PC-3 (cell line): ENCODE data around the gene THUMPD2. TPM values are rescaled to one million over a fixed set of nuclear protein-coding genes. Genes with fewer than 3 reads are reported as not detected.

Experiments used
- ATAC-seq: fragments of 200-7000 bp; cut with Tn5 transposase; 2 replicates; pipeline ENCODE4 v1.9.1; 2020; ENCODE audit warnings: mild to moderate bottlenecking, moderate library complexity
- BruUV-seq: library from RNA; stranded (reverse); fragments of 400-500 nt; replicated peaks from 2 replicates; lab custom pipeline; 2021; lab: Mats Ljungman, UMichigan
- CTCF ChIA-PET: fragments of 300-600 bp; sonication (Branson Sonifier 250); formaldehyde crosslinking; loops from one replicate; lab custom pipeline; 2022; ENCODE audit warnings: antibody characterized with exemption; lab: Charles Lee
- POLR2A ChIA-PET: fragments of 300-600 bp; sonication (Branson Sonifier 250); formaldehyde crosslinking; loops from one replicate; lab custom pipeline; 2022; ENCODE audit warnings: antibody characterized with exemption; ENCODE audit not compliant: unreplicated experiment; lab: Charles Lee
- DNase-seq: peaks from one replicate; pipeline ENCODE4 v3.0.0-alpha.2; 2015
- H2AFZ ChIP-seq: fragments of 300-600 bp; sonication (generic); 2 replicates; pipeline ENCODE4 v1.6.0; 2016; ENCODE audit warnings: antibody characterized with exemption, low read length
- H3F3A ChIP-seq: fragments of 300-600 bp; sonication (generic); one replicate; pipeline ENCODE4 v1.6.0; 2017; ENCODE audit warnings: antibody characterized with exemption, low read length, control low read depth, mild to moderate bottlenecking; ENCODE audit not compliant: unreplicated experiment
- H3K27ac ChIP-seq: fragments of 300-600 bp; sonication (generic); 2 replicates; pipeline ENCODE4 v1.5.1; 2016; ENCODE audit warnings: mild to moderate bottlenecking, low read length
- H3K27me3 ChIP-seq: fragments of 300-600 bp; sonication (generic); 2 replicates; pipeline ENCODE4 v1.6.1; 2016; ENCODE audit warnings: low read length, mixed read lengths
- H3K36me3 ChIP-seq: fragments of 300-600 bp; sonication (generic); 2 replicates; pipeline ENCODE4 v1.6.1; 2016; ENCODE audit warnings: low read depth, mixed run types, low read length, mixed read lengths
- H3K4me1 ChIP-seq: fragments of 300-600 bp; sonication (generic); 2 replicates; pipeline ENCODE4 v1.5.1; 2016; ENCODE audit warnings: low read length; ENCODE audit not compliant: insufficient read depth
- H3K4me2 ChIP-seq: fragments of 300-600 bp; sonication (generic); 2 replicates; pipeline ENCODE4 v1.6.0; 2016; ENCODE audit warnings: low read length
- H3K4me3 ChIP-seq: fragments of 300-600 bp; sonication (generic); 2 replicates; pipeline ENCODE4 v1.5.1; 2016; ENCODE audit warnings: mild to moderate bottlenecking, low read length, mixed read lengths
- H3K79me2 ChIP-seq: fragments of 300-600 bp; sonication (generic); 2 replicates; pipeline ENCODE4 v1.6.1; 2017; ENCODE audit warnings: low read length, mixed read lengths
- H3K9ac ChIP-seq: fragments of 300-600 bp; sonication (generic); 2 replicates; pipeline ENCODE4 v1.6.0; 2016; ENCODE audit warnings: mild to moderate bottlenecking, low read length
- H3K9me2 ChIP-seq: fragments of 300-600 bp; sonication (generic); replicated peaks from 2 replicates; pipeline ENCODE4 v1.6.1; 2016; ENCODE audit warnings: mixed run types, low read length, mixed read lengths
- H3K9me3 ChIP-seq: fragments of 300-600 bp; sonication (generic); 2 replicates; pipeline ENCODE4 v1.6.1; 2016; ENCODE audit warnings: low read length, mixed read lengths
- H4K20me1 ChIP-seq: fragments of 300-600 bp; sonication (generic); 2 replicates; pipeline ENCODE4 v1.6.1; 2016; ENCODE audit warnings: low read length, mixed read lengths
- EZH2 ChIP-seq: fragments of 300-600 bp; sonication (generic); IDR thresholded peaks from one replicate; pipeline ENCODE4 v1.6.1; 2017; ENCODE audit warnings: antibody characterized with exemption, mild to moderate bottlenecking, low read length; ENCODE audit not compliant: unreplicated experiment
- EZH2phosphoT487 ChIP-seq: fragments of 300-600 bp; sonication (generic); IDR thresholded peaks from 2 replicates; pipeline ENCODE4 v1.6.1; 2018; ENCODE audit warnings: mild to moderate bottlenecking, antibody characterized with exemption, low read length, borderline replicate concordance
- intact Hi-C: fragments of 100-400 bp; cut with micrococcal nuclease; formaldehyde crosslinking; loops from 2 replicates; pipeline ENCODE4 v1.9.0; 2023
- total RNA-seq: library from RNA; depleted of rRNA; stranded (reverse); fragments of >200 nt; gene quantifications from 2 replicates; pipeline ENCODE4 v1.2.3, GENCODE V29; 2014
- TF ChIP-seq, protein P1 (sequence below): fragments of 300-600 bp; sonication (generic); conservative IDR thresholded peaks from 2 replicates; pipeline ENCODE4 v1.5.1; 2017; ENCODE audit warnings: antibody characterized with exemption, low read depth, mild to moderate bottlenecking, low read length

THUMPD2 gene
- total RNA-seq, 1 experiment from 2014 or later, result 10.2 TPM

DNA sequence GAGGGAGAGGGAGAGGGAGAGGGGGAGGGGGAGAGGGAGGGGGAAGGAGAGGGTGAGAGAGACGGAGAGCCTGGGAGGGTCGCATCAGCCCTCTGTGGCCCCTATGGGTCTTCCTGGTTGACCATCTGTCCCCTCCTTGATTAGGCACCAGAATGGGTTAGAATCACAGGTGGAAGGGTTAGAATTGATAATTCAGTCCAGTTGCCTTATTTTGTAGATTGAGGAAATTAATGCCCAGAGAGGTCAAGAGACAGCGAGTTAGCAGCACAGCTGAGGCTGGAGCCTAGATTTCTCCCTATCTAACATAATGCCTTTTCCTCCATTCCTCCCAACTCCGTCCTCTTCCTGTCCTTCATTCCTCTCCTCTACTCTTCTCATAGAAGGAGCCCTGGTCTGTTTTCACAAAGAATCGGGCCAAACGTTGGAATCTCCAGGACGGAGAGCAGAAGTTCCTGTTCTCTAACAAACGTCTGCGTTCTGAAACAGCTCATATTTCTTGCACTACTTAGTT, 338 bp upstream of the THUMPD2 start:
- Histone ChIP-seq H3K9ac (peak overlapping the region; percentile 96), H3K79me2 (peaks cover 46% of the 10 kb centered on the region), H3K4me2 (peak overlapping the region; percentile 88), H3K9me3 (no peaks in the 10 kb centered on the region), H3K27me3 (no peaks in the 10 kb centered on the region), H3K4me3 (peak overlapping the region; percentile 85), H3K4me1 (peaks cover 29% of the 10 kb centered on the region), H3K36me3 (peaks cover 8% of the 10 kb centered on the region; the same call in 1 of the 2 replicates), H3F3A (no peaks in the 10 kb centered on the region), H4K20me1 (no peaks in the 10 kb centered on the region), H3K9me2 (no peaks in the 10 kb centered on the region), H3K27ac (no peak overlapping the region), H2AFZ (peak overlapping the region; percentile 90)
- intact Hi-C loops, result no loop called here
- ChIA-PET POLR2A (no interaction called here), CTCF (no interaction called here)
- no peak for DNase-seq
- ATAC-seq, result no peak
- BruUV-seq, result no TSS peak
- TF ChIP-seq, protein P1, sequence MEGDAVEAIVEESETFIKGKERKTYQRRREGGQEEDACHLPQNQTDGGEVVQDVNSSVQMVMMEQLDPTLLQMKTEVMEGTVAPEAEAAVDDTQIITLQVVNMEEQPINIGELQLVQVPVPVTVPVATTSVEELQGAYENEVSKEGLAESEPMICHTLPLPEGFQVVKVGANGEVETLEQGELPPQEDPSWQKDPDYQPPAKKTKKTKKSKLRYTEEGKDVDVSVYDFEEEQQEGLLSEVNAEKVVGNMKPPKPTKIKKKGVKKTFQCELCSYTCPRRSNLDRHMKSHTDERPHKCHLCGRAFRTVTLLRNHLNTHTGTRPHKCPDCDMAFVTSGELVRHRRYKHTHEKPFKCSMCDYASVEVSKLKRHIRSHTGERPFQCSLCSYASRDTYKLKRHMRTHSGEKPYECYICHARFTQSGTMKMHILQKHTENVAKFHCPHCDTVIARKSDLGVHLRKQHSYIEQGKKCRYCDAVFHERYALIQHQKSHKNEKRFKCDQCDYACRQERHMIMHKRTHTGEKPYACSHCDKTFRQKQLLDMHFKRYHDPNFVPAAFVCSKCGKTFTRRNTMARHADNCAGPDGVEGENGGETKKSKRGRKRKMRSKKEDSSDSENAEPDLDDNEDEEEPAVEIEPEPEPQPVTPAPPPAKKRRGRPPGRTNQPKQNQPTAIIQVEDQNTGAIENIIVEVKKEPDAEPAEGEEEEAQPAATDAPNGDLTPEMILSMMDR, result no peak
- TF ChIP-seq EZH2phosphoT487 (no peak), EZH2 (no peak)

DNA sequence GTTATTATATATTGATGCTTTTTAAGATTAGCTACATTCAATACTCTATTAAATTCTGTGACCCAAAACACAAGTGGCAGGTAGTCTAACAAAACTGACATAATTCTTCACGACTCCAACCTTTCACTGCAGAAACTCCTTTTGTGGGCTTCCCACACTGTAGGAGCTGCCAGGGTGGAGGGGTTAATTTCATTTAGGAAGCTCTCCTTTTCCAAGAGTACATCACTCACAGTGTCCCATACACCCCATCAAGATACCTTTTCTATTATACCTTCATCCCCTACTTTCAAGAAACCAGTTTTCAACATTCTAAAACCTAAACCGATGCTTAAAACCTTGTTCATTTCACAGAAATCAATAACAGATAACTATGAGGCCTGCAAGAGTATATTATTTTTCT, 825 bp downstream of the THUMPD2 start:
- no peak overlapping the region for H3K27ac ChIP-seq
- peaks cover 56% of the 10 kb centered on the region for H3K79me2 ChIP-seq
- peak overlapping the region; percentile 85 for H3K4me3 ChIP-seq
- H3K36me3 ChIP-seq, result peaks cover 8% of the 10 kb centered on the region; the same call in 1 of the 2 replicates
- TSS peak; percentile 59 for BruUV-seq
- H3K4me2 ChIP-seq, result peak overlapping the region; percentile 88
- ATAC-seq, result peak; percentile 33
- H3K9me3 ChIP-seq, result no peaks in the 10 kb centered on the region
- intact Hi-C loops, result no loop called here
- H2AFZ ChIP-seq, result peak overlapping the region; percentile 90; the same call in 1 of the 2 replicates
- no peaks in the 10 kb centered on the region for H3K9me2 ChIP-seq
- H4K20me1 ChIP-seq, result no peaks in the 10 kb centered on the region
- DNase-seq, result no peak
- H3K27me3 ChIP-seq, result no peaks in the 10 kb centered on the region
- H3K9ac ChIP-seq, result peak overlapping the region; percentile 96
- H3K4me1 ChIP-seq, result peaks cover 23% of the 10 kb centered on the region
- TF ChIP-seq EZH2phosphoT487, result no peak
- no peak for TF ChIP-seq EZH2
- TF ChIP-seq, protein P1, result no peak
- CTCF ChIA-PET, result no interaction called here
- H3F3A ChIP-seq, result no peaks in the 10 kb centered on the region
- POLR2A ChIA-PET, result no interaction called here

DNA sequence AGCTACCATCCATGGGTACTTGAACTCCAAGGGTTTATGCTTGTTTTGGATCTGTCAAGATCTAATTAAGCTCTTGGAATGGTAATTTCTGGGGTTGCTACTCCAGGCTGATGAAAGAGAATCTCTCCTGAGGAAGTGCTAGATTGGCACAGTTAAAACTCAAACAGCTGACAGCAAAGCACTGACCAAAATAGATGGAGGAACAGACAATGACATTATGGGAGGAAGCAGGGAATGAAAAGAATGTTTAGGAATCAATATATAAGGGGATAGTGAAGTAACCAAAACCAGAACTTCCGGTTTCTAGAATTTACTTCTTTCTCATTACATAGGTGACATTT, 6.3 kb downstream of the THUMPD2 start:
- Histone ChIP-seq H4K20me1 (0 out of 2 replicates have a peak, but pooled peaks cover 7% of the 10 kb centered on the region), H3K27ac (no peak overlapping the region), H3F3A (no peaks in the 10 kb centered on the region), H3K4me3 (no peak overlapping the region), H3K79me2 (peaks cover 69% of the 10 kb centered on the region), H3K9me2 (no peaks in the 10 kb centered on the region), H2AFZ (no peak overlapping the region), H3K9ac (no peak overlapping the region), H3K4me1 (peaks cover 25% of the 10 kb centered on the region), H3K4me2 (peak overlapping the region; percentile 16), H3K27me3 (no peaks in the 10 kb centered on the region), H3K9me3 (no peaks in the 10 kb centered on the region), H3K36me3 (peaks cover 15% of the 10 kb centered on the region; the same call in 1 of the 2 replicates)
- intact Hi-C loops, result no loop called here
- TF ChIP-seq, protein P1, result no peak
- TF ChIP-seq EZH2, result no peak
- TF ChIP-seq EZH2phosphoT487, result no peak
- BruUV-seq, result no TSS peak
- CTCF ChIA-PET, result no interaction called here
- no peak for ATAC-seq
- POLR2A ChIA-PET, result no interaction called here
- peak; percentile 27 for DNase-seq
